DMS153 (cell line): Measurements from ENCODE around the gene FLVCR1.

Experiments used
- DNase-seq: peaks from one replicate; lab custom pipeline; 2025; lab: John Stamatoyannopoulos, UW

Gene FLVCR1

GRCh38 chr1:212945463-212946160, 87.5 kb downstream of the FLVCR1 start:
- DNase-seq: no peak

DNA sequence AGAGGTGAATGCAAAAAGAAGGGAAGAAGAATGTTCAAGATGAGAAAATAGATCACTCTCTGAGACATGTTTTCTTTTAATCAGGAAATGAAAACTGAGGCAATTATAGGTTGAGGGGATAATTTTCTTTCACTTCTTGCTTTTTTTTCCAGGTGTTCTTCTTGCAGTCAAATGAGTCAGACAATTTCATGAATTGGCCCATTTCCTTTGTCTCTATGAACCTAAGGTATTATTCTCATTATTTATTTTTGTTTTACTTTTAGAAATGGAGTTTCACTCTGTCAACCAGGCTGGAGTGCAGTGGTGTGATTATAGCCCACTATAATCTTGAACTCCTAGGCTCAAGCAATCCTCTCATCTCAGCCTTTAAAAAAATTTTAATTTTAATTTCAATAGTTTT, 88.8 kb downstream of the FLVCR1 start:
- no peak for DNase-seq
